ENCODE data around the gene SYPL1. TPM values are rescaled to one million over a fixed set of nuclear protein-coding genes. Genes with fewer than 3 reads are reported as not detected.
A peak's percentile ranks its signal among the peaks of the same experiment; 100 is the strongest.

SYPL1 gene
- total RNA-seq, 1 donor from 2014 or later = 83.6 TPM

GRCh38 chr7:106134241-106134640 lies 22.1 kb upstream of the SYPL1 start:
- no peak overlapping the region for H3K27ac ChIP-seq (replicated peaks)
- no peaks in the 10 kb centered on the region for H3K27me3 ChIP-seq (ENCODE audit: low read depth)
- intact Hi-C loops (cut with micrococcal nuclease) = no loop called here
- no peak for DNase-seq
- H3K4me1 ChIP-seq = peaks cover 20% of the 10 kb centered on the region
- no peaks in the 10 kb centered on the region for H3K9me3 ChIP-seq (replicated peaks)
- no peaks in the 10 kb centered on the region for H3K36me3 ChIP-seq
- TF ChIP-seq CTCF (IDR thresholded peaks at IDR 0.05; ENCODE audit: borderline replicate concordance) = no peak
- H3K4me3 ChIP-seq = no peak overlapping the region

GRCh38 chr7:106129291-106129690 lies 17.2 kb upstream of the SYPL1 start:
- Histone ChIP-seq H3K9me3 (replicated peaks) (no peaks in the 10 kb centered on the region), H3K27ac (replicated peaks) (peak overlapping the region; percentile 72), H3K4me1 (peaks cover 36% of the 10 kb centered on the region), H3K36me3 (no peaks in the 10 kb centered on the region), H3K4me3 (no peak overlapping the region), H3K27me3 (ENCODE audit: low read depth) (no peaks in the 10 kb centered on the region)
- no peak for TF ChIP-seq CTCF (IDR thresholded peaks at IDR 0.05; ENCODE audit: borderline replicate concordance)
- intact Hi-C loops (cut with micrococcal nuclease) = no loop called here
- DNase-seq = no peak

- H3K36me3 ChIP-seq = no peaks in the 10 kb centered on the region
- H3K27me3 ChIP-seq (ENCODE audit: low read depth) = no peaks in the 10 kb centered on the region
- peaks cover 39% of the 10 kb centered on the region for H3K4me1 ChIP-seq
- peak overlapping the region; percentile 72 for H3K27ac ChIP-seq (replicated peaks)
- no peak overlapping the region for H3K4me3 ChIP-seq
- no peak for TF ChIP-seq CTCF (IDR thresholded peaks at IDR 0.05; ENCODE audit: borderline replicate concordance)
- H3K9me3 ChIP-seq (replicated peaks) = no peaks in the 10 kb centered on the region
- intact Hi-C loops (cut with micrococcal nuclease) = no loop called here
- DNase-seq = no peak
These were observed 16.7 kb upstream of the SYPL1 start for GRCh38 chr7:106128836-106129235.

- intact Hi-C loops (cut with micrococcal nuclease) = no loop called here
- H3K27ac ChIP-seq (replicated peaks) = peak overlapping the region; percentile 72
- DNase-seq = no peak
- no peaks in the 10 kb centered on the region for H3K9me3 ChIP-seq (replicated peaks)
- H3K36me3 ChIP-seq = no peaks in the 10 kb centered on the region
- peaks cover 39% of the 10 kb centered on the region for H3K4me1 ChIP-seq
- no peak for TF ChIP-seq CTCF (IDR thresholded peaks at IDR 0.05; ENCODE audit: borderline replicate concordance)
- no peak overlapping the region for H3K4me3 ChIP-seq
- no peaks in the 10 kb centered on the region for H3K27me3 ChIP-seq (ENCODE audit: low read depth)
These were observed 16.1 kb upstream of the SYPL1 start for GRCh38 chr7:106127984-106128780.

DNA sequence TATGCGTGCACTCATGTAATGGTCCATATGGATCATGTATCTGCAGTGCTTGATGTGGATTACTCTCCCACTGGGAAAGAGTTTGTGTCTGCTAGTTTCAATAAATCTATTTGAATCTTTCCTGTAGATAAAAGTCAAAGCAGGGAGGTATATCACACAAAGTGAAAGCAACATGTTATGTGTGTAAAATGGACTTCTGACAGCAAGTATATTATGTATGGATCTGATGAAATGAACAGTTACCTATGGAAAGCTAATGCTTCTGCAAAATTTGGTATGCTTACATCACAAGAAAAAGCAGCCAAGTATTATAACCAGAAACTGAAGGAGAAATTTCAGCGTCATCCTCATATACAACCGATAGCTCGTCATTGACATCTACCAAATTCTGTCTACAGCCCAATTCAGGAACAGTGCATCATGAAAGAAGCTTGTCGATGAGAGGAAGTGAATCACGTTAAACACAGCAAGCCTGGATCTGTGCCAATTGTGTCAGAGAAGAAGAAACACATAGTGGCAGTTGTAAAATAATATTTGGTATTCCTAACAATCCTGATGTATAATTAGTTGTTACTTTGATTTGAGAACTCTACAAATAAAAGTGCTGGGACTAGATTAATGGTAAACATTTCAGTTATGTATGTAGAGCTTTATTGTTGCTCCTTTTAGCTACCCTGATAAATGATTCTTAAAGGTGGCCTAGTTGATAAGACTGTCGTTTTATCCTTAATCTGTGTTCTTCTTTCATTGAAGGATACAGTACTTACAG lies 14.2 kb upstream of the SYPL1 start:
- no peak for DNase-seq
- intact Hi-C loops (cut with micrococcal nuclease) = no loop called here
- peaks cover 52% of the 10 kb centered on the region for H3K4me1 ChIP-seq
- no peaks in the 10 kb centered on the region for H3K36me3 ChIP-seq
- H3K27ac ChIP-seq (replicated peaks) = peak overlapping the region; percentile 52
- H3K4me3 ChIP-seq = no peak overlapping the region
- H3K27me3 ChIP-seq (ENCODE audit: low read depth) = no peaks in the 10 kb centered on the region
- no peak for TF ChIP-seq CTCF (IDR thresholded peaks at IDR 0.05; ENCODE audit: borderline replicate concordance)
- no peaks in the 10 kb centered on the region for H3K9me3 ChIP-seq (replicated peaks)
